HEK293 (cell line): ENCODE data around the gene ZNF768.
A peak's percentile ranks its signal among the peaks of the same experiment; 100 is the strongest.

Source experiments
- MEIS1 ChIP-seq: sonication (generic); formaldehyde crosslinking; IDR thresholded peaks from 2 replicates; pipeline ENCODE4 v1.8.1; 2022; ENCODE audit warnings: missing genetic modification reagents, mild to moderate bottlenecking, borderline replicate concordance
- SCRT1 ChIP-seq: fragments of 450-650 bp; formaldehyde crosslinking; IDR thresholded peaks from 2 replicates; pipeline ENCODE4 v1.5.1; 2016; ENCODE audit warnings: missing biosample characterization, missing genetic modification characterization, borderline replicate concordance
- SP2 ChIP-seq: fragments of 450-650 bp; formaldehyde crosslinking; IDR thresholded peaks from 2 replicates; pipeline ENCODE4 v1.5.1; 2016; ENCODE audit warnings: missing biosample characterization, missing genetic modification characterization
- SP7 ChIP-seq: fragments of 450-650 bp; formaldehyde crosslinking; IDR thresholded peaks from 2 replicates; pipeline ENCODE4 v1.5.1; 2016; ENCODE audit warnings: missing biosample characterization, missing genetic modification characterization
- ZBTB20 ChIP-seq: fragments of 450-650 bp; formaldehyde crosslinking; IDR thresholded peaks from 2 replicates; pipeline ENCODE4 v1.5.1; 2016; ENCODE audit warnings: missing biosample characterization, missing genetic modification characterization
- ZBTB48 ChIP-seq: fragments of 450-650 bp; formaldehyde crosslinking; IDR thresholded peaks from 2 replicates; pipeline ENCODE4 v1.5.1; 2016; ENCODE audit warnings: missing biosample characterization, missing genetic modification characterization
- ZFHX2 ChIP-seq: fragments of 450-650 bp; formaldehyde crosslinking; conservative IDR thresholded peaks from 2 replicates; pipeline ENCODE4 v1.5.1; 2016; ENCODE audit warnings: missing biosample characterization, missing genetic modification characterization
- ZNF112 ChIP-seq: fragments of 450-650 bp; formaldehyde crosslinking; IDR thresholded peaks from 2 replicates; pipeline ENCODE4 v1.5.0; 2017; ENCODE audit warnings: missing biosample characterization, missing genetic modification characterization
- ZNF155 ChIP-seq: fragments of 450-650 bp; formaldehyde crosslinking; IDR thresholded peaks from 2 replicates; pipeline ENCODE4 v1.5.1; 2016; ENCODE audit warnings: missing biosample characterization, missing genetic modification characterization
- ZNF202 ChIP-seq: fragments of 450-650 bp; formaldehyde crosslinking; IDR thresholded peaks from 2 replicates; pipeline ENCODE4 v1.5.1; 2016; ENCODE audit warnings: missing biosample characterization, missing genetic modification characterization, borderline replicate concordance
- ZNF223 ChIP-seq: fragments of 450-650 bp; formaldehyde crosslinking; IDR thresholded peaks from 2 replicates; pipeline ENCODE4 v1.5.1; 2016; ENCODE audit warnings: missing biosample characterization, missing genetic modification characterization
- ZNF274 ChIP-seq, 2 experiments: fragments of 200-500 bp in 1 of 2; fragments of 450-650 bp in 1 of 2; sonication (Bioruptor generic) in 1 of 2; formaldehyde crosslinking in 1 of 2; IDR thresholded peaks; 2 replicates each; pipeline versions ENCODE4 v1.5.1 to v1.6.1; 2014 to 2016; ENCODE audit warnings: borderline replicate concordance in 1 of 2, inconsistent platforms in 1 of 2, low read length in 1 of 2, missing biosample characterization in 1 of 2, missing genetic modification characterization in 1 of 2
- ZNF302 ChIP-seq: fragments of 450-650 bp; formaldehyde crosslinking; IDR thresholded peaks from 2 replicates; pipeline ENCODE4 v1.5.1; 2016; ENCODE audit warnings: missing biosample characterization, missing genetic modification characterization, low read depth
- ZNF350 ChIP-seq: fragments of 450-650 bp; formaldehyde crosslinking; IDR thresholded peaks from 2 replicates; pipeline ENCODE4 v1.5.0; 2017; ENCODE audit warnings: missing biosample characterization, mild to moderate bottlenecking, missing genetic modification characterization
- ZNF354C ChIP-seq: fragments of 450-650 bp; formaldehyde crosslinking; IDR thresholded peaks from 2 replicates; pipeline ENCODE4 v1.5.1; 2016; ENCODE audit warnings: missing biosample characterization, missing genetic modification characterization, low read depth, borderline replicate concordance
- ZNF416 ChIP-seq: fragments of 450-650 bp; formaldehyde crosslinking; IDR thresholded peaks from 2 replicates; pipeline ENCODE4 v1.5.1; 2016; ENCODE audit warnings: missing biosample characterization, missing genetic modification characterization
- ZNF423 ChIP-seq: fragments of 450-650 bp; formaldehyde crosslinking; IDR thresholded peaks from 2 replicates; pipeline ENCODE4 v1.5.1; 2016; ENCODE audit warnings: missing biosample characterization, missing genetic modification characterization
- ZNF548 ChIP-seq: fragments of 450-650 bp; formaldehyde crosslinking; IDR thresholded peaks from 2 replicates; pipeline ENCODE4 v1.5.1; 2016; ENCODE audit warnings: missing biosample characterization, missing genetic modification characterization
- ZNF654 ChIP-seq: fragments of 450-650 bp; formaldehyde crosslinking; IDR thresholded peaks from 2 replicates; pipeline ENCODE4 v1.5.1; 2016; ENCODE audit warnings: low read depth, missing biosample characterization, missing genetic modification characterization
- ZNF660 ChIP-seq: fragments of 450-650 bp; IDR thresholded peaks from 2 replicates; pipeline ENCODE4 v1.5.1; 2018; ENCODE audit warnings: missing biosample characterization, mild to moderate bottlenecking, missing genetic modification characterization
- ZNF664 ChIP-seq: fragments of 450-650 bp; formaldehyde crosslinking; IDR thresholded peaks from 2 replicates; pipeline ENCODE4 v1.5.1; 2016; ENCODE audit warnings: missing biosample characterization, missing genetic modification characterization
- ZNF701 ChIP-seq: fragments of 450-650 bp; formaldehyde crosslinking; IDR thresholded peaks from 2 replicates; pipeline ENCODE4 v1.5.1; 2016; ENCODE audit warnings: missing biosample characterization, missing genetic modification characterization
- ZNF76 ChIP-seq: fragments of 450-650 bp; formaldehyde crosslinking; IDR thresholded peaks from 2 replicates; pipeline ENCODE4; 2016; ENCODE audit warnings: low read depth, missing biosample characterization, missing genetic modification characterization, borderline replicate concordance
- ZNF776 ChIP-seq: fragments of 450-650 bp; formaldehyde crosslinking; IDR thresholded peaks from 2 replicates; pipeline ENCODE4 v1.5.0; 2017; ENCODE audit warnings: missing biosample characterization, missing genetic modification characterization, borderline replicate concordance
- ZSCAN16 ChIP-seq: fragments of 450-650 bp; formaldehyde crosslinking; IDR thresholded peaks from 2 replicates; pipeline ENCODE4 v1.5.1; 2016; ENCODE audit warnings: missing biosample characterization, missing genetic modification characterization
- ZXDB ChIP-seq: fragments of 450-650 bp; formaldehyde crosslinking; IDR thresholded peaks from 2 replicates; pipeline ENCODE4 v1.5.1; 2016; ENCODE audit warnings: missing biosample characterization, missing genetic modification characterization
- TF ChIP-seq, protein P1 (sequence below): fragments of 450-650 bp; formaldehyde crosslinking; IDR thresholded peaks from 2 replicates; pipeline ENCODE4 v1.5.1; 2016; ENCODE audit warnings: missing biosample characterization, missing genetic modification characterization
- TF ChIP-seq, protein P2 (sequence below): fragments of 450-650 bp; formaldehyde crosslinking; IDR thresholded peaks from 2 replicates; pipeline ENCODE4 v1.5.0; 2017; ENCODE audit warnings: missing biosample characterization, missing genetic modification characterization, borderline replicate concordance
- TF ChIP-seq, protein P3 (sequence below): fragments of 450-650 bp; formaldehyde crosslinking; conservative IDR thresholded peaks from 2 replicates; pipeline ENCODE4 v1.5.1; 2016; ENCODE audit warnings: low read depth, missing biosample characterization, missing genetic modification characterization
- TF ChIP-seq, protein P4 (sequence below): fragments of 450-650 bp; formaldehyde crosslinking; IDR thresholded peaks from 2 replicates; pipeline ENCODE4 v1.5.1; 2016; ENCODE audit warnings: missing biosample characterization, missing genetic modification characterization

The ZNF768 gene

DNA sequence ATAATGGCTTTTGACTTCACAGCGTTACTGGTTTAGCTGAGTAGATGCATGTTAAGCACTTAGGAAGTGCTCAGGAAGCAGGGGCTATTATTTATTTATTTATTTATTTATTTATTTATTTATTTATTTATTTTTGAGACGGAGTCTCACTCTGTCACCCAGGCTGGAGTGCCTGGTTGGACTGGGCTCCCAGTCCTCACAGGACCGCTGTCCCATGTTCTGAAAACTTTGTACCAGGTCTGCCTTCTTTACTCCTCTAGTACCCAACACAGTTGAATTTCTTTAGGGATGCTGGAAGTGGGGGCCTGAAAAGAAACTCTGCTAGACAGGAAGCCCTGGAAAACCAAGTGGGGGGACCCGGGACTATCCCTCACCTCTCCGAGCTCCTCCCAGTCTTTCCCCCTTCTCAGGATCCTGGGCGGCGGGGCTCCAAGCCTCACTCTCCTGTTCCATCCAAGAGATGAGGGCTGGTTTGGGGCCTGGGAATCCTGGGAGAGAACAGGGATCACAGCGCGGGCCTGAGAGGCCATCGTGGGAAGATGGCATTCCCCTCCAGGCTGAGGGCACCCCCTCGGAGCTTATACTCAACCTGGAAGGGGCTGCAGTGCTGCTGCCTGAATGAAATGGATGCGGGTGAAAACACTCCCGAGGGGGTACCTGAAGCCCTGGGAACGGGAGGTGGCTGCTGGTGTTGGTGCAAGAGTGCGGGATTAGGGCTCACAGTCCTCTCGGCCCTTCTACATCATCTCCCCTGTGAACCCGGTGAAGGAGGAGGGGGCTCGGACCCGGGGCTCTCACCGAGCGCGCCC lies 44.5 kb upstream of the ZNF768 start (continued):
- TF ChIP-seq, protein P1, sequence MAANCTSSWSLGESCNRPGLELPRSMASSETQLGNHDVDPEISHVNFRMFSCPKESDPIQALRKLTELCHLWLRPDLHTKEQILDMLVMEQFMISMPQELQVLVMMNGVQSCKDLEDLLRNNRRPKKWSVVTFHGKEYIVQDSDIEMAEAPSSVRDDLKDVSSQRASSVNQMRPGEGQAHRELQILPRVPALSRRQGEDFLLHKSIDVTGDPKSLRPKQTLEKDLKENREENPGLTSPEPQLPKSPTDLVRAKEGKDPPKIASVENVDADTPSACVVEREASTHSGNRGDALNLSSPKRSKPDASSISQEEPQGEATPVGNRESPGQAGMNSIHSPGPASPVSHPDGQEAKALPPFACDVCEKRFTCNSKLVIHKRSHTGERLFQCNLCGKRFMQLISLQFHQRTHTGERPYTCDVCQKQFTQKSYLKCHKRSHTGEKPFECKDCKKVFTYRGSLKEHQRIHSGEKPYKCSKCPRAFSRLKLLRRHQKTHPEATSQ: no peak
- TF ChIP-seq, protein P2, sequence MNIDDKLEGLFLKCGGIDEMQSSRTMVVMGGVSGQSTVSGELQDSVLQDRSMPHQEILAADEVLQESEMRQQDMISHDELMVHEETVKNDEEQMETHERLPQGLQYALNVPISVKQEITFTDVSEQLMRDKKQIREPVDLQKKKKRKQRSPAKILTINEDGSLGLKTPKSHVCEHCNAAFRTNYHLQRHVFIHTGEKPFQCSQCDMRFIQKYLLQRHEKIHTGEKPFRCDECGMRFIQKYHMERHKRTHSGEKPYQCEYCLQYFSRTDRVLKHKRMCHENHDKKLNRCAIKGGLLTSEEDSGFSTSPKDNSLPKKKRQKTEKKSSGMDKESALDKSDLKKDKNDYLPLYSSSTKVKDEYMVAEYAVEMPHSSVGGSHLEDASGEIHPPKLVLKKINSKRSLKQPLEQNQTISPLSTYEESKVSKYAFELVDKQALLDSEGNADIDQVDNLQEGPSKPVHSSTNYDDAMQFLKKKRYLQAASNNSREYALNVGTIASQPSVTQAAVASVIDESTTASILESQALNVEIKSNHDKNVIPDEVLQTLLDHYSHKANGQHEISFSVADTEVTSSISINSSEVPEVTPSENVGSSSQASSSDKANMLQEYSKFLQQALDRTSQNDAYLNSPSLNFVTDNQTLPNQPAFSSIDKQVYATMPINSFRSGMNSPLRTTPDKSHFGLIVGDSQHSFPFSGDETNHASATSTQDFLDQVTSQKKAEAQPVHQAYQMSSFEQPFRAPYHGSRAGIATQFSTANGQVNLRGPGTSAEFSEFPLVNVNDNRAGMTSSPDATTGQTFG (tag by site-specific recombination): no peak
- no peak for TF ChIP-seq ZNF701 (tag by site-specific recombination)
- TF ChIP-seq ZNF664 (tag by site-specific recombination): peak; percentile 98
- peak; percentile 61 for TF ChIP-seq ZNF548 (tag by site-specific recombination)
- no peak for TF ChIP-seq ZNF423
- peak; percentile 96 for TF ChIP-seq ZXDB (tag by site-specific recombination)
- TF ChIP-seq SP2: no peak
- no peak for TF ChIP-seq ZNF112 (tag by site-specific recombination)
- TF ChIP-seq MEIS1: no peak
- no peak for TF ChIP-seq ZBTB48 (tag by site-specific recombination)
- 0 out of 2 replicates have a peak, but pooled peaks have one; percentile 54 for TF ChIP-seq ZNF302 (tag by site-specific recombination)
- TF ChIP-seq ZNF76 (tag by site-specific recombination): peak; percentile 73
- TF ChIP-seq ZSCAN16 (tag by site-specific recombination): no peak
- TF ChIP-seq ZNF416 (tag by site-specific recombination): no peak
- peak; percentile 94; the same call in 1 of the 2 replicates for TF ChIP-seq ZBTB20 (tag by site-specific recombination)
- 0 out of 2 replicates have a peak, but pooled peaks have one; percentile 82 for TF ChIP-seq ZNF155 (tag by site-specific recombination)
- TF ChIP-seq, protein P3, sequence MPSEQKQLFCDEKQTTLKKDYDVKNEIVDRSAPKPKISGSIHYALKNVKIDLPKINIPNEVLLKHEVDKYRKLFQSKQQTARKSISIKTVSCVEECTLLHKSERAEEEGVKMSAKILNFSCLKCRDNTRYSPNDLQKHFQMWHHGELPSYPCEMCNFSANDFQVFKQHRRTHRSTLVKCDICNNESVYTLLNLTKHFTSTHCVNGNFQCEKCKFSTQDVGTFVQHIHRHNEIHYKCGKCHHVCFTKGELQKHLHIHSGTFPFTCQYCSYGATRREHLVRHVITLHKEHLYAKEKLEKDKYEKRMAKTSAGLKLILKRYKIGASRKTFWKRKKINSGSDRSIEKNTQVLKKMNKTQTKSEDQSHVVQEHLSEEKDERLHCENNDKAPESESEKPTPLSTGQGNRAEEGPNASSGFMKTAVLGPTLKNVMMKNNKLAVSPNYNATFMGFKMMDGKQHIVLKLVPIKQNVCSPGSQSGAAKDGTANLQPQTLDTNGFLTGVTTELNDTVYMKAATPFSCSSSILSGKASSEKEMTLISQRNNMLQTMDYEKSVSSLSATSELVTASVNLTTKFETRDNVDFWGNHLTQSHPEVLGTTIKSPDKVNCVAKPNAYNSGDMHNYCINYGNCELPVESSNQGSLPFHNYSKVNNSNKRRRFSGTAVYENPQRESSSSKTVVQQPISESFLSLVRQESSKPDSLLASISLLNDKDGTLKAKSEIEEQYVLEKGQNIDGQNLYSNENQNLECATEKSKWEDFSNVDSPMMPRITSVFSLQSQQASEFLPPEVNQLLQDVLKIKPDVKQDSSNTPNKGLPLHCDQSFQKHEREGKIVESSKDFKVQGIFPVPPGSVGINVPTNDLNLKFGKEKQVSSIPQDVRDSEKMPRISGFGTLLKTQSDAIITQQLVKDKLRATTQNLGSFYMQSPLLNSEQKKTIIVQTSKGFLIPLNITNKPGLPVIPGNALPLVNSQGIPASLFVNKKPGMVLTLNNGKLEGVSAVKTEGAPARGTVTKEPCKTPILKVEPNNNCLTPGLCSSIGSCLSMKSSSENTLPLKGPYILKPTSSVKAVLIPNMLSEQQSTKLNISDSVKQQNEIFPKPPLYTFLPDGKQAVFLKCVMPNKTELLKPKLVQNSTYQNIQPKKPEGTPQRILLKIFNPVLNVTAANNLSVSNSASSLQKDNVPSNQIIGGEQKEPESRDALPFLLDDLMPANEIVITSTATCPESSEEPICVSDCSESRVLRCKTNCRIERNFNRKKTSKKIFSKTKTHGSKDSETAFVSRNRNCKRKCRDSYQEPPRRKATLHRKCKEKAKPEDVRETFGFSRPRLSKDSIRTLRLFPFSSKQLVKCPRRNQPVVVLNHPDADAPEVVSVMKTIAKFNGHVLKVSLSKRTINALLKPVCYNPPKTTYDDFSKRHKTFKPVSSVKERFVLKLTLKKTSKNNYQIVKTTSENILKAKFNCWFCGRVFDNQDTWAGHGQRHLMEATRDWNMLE (tag by site-specific recombination): peak; percentile 99
- TF ChIP-seq ZNF274 (IDR thresholded peaks at IDR 0.05; ENCODE audit: low read length): no peak
- TF ChIP-seq ZNF274 (tag by site-specific recombination; IDR thresholded peaks at IDR 0.05; ENCODE audit: borderline replicate concordance): no peak
- TF ChIP-seq, protein P4, sequence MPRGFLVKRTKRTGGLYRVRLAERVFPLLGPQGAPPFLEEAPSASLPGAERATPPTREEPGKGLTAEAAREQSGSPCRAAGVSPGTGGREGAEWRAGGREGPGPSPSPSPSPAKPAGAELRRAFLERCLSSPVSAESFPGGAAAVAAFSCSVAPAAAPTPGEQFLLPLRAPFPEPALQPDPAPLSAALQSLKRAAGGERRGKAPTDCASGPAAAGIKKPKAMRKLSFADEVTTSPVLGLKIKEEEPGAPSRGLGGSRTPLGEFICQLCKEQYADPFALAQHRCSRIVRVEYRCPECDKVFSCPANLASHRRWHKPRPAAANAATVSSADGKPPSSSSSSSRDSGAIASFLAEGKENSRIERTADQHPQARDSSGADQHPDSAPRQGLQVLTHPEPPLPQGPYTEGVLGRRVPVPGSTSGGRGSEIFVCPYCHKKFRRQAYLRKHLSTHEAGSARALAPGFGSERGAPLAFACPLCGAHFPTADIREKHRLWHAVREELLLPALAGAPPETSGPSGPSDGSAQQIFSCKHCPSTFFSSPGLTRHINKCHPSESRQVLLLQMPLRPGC (tag by site-specific recombination): no peak
- TF ChIP-seq ZNF350: no peak
- no peak for TF ChIP-seq ZFHX2 (tag by site-specific recombination)
- peak; percentile 93 for TF ChIP-seq ZNF223 (tag by site-specific recombination)
- no peak for TF ChIP-seq ZNF776
- peak; percentile 100 for TF ChIP-seq ZNF202
- peak; percentile 84 for TF ChIP-seq ZNF654
- no peak for TF ChIP-seq ZNF660
- no peak for TF ChIP-seq SP7
- TF ChIP-seq SCRT1 (tag by site-specific recombination): no peak
- peak; percentile 100 for TF ChIP-seq ZNF354C (tag by site-specific recombination)
